GM21360 (cell line): ENCODE data around the gene UNC119.
"Not testable (repeated sequence)": the region's sequence is repeated elsewhere in the genome, so short reads cannot be mapped to it uniquely, and the experiment has no call there.

Experiments used
- ATAC-seq: cut with Tn5 transposase; IDR thresholded peaks from one replicate; pipeline ENCODE4 v1.9.1; 2021; ENCODE audit warnings: mild to moderate bottlenecking, moderate library complexity; ENCODE audit not compliant: unreplicated experiment

The UNC119 gene

GRCh38 chr17:28523876-28524275, 28.5 kb downstream of the UNC119 start:
- ATAC-seq: no peak

GRCh38 chr17:28523186-28523585, 29.2 kb downstream of the UNC119 start:
- ATAC-seq: no peak

DNA sequence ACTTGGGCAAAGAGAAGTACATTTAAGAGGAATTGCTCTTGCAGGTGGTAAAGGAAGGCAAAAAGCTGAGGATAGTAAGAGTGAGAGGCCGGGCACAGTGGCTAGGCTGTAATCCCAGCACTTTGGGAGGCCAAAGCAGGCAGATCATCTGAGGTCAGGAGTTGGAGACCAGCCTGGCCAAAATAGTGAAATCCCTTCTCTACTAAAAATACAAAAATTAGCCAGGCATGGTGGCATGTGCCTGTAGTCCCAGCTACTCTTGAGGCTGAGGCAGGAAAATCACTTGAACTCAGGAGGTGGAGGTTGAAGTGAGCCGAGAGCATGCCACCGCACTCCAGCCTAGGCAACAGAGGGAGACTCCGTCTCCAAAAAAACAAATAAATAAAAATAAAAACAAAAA, 30.1 kb downstream of the UNC119 start:
- ATAC-seq: not testable (repeated sequence)

- ATAC-seq: no peak
Observed at GRCh38 chr17:28521311-28522085, 30.9 kb downstream of the UNC119 start.

DNA sequence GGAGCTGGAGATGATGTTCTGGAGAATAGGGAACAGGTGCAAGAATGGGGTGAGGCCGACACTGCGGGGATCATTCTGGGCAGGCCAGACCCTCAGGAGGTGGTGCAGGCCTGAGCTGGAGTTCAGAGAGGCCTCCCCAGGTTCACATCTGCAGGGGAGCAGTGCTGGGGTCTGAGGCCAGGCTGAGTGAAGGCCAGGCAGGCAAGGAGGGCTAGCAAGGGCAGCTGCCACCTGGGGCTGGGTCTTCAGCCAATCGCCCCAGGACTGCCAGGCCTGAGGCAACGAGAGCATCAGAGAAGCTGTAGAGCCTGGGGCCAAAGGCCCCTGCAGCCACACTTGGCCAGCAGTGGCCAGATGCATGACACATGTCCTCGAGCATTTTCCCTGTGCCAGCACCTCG, 31.7 kb downstream of the UNC119 start:
- no peak for ATAC-seq

DNA sequence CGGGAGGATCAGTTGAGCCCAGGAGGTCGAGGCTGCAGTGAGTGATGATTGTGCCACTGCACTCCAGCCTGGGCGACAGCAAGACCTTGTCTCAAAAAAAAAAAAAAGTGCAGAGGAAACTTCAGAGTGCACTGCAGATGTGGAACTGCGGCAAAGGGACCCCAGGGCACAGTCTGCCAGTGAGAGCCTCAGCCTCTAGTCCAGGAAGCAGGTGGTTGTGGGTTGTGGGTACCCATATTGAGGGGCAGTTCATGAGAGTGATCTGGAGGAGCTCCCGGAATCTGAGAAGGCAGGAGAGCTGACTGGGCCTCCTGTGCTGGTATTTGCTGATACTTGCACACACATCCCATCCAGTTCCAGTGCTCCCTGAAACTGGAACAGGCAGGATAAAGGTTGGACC, 33.2 kb downstream of the UNC119 start:
- ATAC-seq: no peak

DNA sequence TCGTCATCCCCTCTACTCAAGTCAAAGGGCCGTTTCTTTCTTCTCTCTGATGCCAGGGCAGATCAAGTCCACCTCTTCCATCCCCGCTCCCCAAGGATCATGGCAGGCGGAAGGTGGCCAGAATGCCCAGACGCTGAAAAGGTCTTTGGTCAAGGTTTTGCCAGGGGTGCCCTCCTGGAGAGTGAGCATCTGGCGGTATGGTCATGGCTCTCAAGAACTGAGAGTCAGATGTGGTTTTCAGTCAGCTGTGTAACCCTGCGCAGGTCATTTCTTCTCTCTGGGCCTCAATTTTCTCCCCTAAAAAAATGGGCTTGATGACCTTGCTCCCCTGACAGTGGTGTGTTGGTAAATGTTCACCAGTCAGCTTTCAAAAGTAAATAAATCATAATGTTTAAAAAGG, 33.8 kb downstream of the UNC119 start:
- ATAC-seq: no peak

DNA sequence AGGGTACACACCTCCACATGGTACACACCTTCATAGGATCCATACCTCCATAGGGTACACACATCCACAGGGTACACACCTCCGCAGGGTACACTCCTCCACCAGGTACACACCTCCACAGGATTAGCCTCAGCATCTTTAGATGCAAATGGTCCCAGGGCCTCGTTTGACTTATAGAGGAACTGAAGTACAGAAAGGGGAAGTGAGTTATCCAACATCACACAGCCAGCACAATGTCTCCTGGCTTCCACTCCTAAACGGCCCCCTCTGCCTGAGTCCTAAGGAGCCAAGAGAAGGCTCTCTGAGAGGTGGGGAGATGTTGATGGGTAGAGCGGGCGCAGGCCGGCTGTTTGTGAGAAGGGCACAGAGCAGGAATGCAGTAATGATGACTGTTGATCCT, 34.3 kb downstream of the UNC119 start:
- ATAC-seq: no peak

- ATAC-seq: no peak
Observed at GRCh38 chr17:28515518-28515917, 36.9 kb downstream of the UNC119 start.

DNA sequence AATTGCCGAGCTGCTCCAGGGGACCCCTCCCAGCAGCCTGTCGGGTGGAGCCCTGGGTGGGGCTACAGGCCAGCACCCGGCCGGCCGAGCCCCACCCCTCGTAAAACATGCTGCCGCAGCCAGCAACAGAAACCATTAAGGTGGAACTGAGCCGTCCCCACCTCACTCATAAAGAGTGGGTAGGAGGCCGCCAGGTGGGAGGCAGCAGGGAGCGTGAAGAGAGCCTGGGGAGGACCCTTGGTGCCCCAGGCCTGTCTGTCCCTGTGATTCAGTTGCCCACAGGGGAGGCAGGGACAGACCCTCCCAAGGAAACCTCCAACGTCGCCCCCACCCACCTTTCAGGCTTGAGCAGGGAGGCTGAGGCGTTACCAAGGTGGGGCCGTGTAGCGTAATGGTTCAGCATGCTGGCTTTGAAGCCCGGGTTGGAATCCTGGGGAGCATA, 37.8 kb downstream of the UNC119 start:
- no peak for ATAC-seq

DNA sequence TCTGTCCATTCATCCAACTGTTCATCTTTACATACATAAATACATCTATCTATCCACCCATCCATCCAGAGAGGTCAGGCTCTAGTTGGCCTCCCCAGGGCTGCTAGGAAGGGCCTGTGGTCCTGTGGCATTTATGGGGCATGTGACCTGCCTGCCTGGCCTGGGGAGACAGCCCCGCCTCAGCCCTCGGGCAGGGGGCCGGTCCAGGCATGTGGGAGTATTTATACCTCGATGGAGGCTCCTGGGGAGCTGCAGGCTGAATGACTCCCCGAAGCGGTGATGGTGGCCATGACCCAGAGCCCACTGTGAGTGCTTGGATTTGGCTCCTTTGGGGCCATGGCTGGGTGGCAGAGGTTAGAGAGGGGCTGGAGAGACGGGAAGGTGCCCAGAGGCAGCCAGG, 38.9 kb downstream of the UNC119 start:
- no peak for ATAC-seq

- no peak for ATAC-seq
Observed at GRCh38 chr17:28511858-28512461, 40.5 kb downstream of the UNC119 start.

DNA sequence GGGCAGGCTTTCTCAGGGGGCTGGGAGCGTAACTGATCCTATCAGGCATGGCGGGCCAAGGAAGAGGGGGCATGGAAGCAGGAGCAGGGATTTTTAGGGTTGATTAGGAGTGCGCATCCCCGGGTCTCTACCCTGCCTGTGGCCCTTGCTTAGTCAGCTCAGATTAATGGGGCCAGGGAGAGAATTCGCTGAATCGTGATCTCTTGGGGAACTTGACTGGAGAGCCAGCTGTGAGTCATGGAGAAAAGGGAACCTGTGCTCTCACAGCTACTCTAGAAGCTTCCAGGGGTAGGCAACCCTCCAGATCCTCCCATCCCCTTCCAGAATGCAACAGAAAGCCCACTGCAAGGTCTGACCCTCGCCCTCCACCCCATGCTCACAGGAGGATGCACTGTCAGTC, 42.6 kb downstream of the UNC119 start:
- no peak for ATAC-seq

- no peak for ATAC-seq
Observed at GRCh38 chr17:28508211-28508724, 44.2 kb downstream of the UNC119 start.

- ATAC-seq: no peak
Observed at GRCh38 chr17:28507567-28508203, 44.7 kb downstream of the UNC119 start.

GRCh38 chr17:28506763-28507487, 45.5 kb downstream of the UNC119 start:
- no peak for ATAC-seq

GRCh38 chr17:28505986-28506665, 46.3 kb downstream of the UNC119 start, which contains the start of gene FOXN1:
TSS of gene FOXN1 (plus strand) at chr17:28506348. CDS start at chr17:28523970, 17,622 bp downstream.
- ATAC-seq: no peak

DNA sequence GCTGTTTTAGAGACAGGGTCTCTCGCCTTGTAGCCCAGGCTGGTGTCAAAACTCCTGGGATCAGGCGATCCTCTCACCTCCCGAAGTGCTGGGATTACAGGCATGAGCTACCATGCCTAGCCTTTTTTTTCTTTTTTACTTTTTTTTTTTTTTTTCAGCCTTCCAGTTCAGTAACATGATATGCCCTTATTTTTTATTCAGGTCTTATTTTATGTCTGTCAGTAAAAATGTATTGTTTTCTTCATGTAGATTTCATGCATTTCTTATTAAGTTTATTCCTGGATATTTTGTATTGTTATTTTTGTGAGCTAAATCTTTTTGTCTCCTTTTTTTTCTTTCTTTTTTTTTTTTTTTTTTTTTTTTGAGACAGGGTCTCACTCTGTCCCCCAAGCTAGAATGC, 49.0 kb downstream of the UNC119 start:
- ATAC-seq: no peak

DNA sequence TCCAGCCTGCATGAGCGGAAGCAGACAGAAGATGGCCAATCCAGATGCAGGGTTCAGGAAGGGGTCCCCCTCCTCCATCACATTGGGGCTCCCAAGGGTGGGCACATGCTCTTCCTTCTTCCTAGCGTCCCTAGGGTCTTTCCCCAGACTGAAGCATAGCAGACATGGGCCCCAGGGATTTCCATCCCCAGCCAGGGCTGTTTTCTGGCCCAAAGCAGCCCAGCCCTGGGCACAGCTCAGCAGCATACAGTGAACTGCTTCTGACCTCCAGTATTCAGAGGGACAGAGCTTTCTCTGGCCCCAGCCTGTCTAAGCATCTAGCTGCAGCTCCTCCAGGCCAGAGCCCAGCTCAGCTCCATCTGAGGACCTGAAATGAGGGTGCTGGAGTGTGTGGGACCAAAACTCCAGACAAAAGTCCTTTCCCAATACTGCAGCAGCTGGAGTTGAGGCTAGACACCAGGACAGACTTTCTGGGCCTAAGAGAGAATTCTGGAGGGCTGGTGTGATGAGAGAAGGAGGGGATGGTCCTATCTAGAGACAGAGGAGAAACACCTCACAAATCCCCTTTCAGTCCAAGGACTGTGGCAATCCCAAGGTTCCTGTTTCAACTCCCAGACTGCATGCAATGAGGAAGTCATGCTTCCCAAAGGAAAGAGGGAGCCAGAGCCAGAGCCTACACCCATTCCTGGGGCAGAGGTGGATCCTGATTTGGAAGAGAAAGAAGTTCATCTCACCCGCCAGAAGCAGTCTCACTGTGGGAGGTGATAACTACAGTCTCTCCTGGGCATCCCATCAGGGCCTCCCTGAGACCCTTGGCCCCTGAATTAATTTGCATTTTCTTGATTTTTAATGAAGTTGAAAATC, 50.8 kb downstream of the UNC119 start:
- ATAC-seq: no peak
